Neural cell (in vitro differentiated cells): ENCODE data around the gene FOXP4.

Experiments used
- POLR2AphosphoS5 ChIP-seq: IDR thresholded peaks from 2 replicates; pipeline ENCODE4 v1.6.1; 2012
- RAD21 ChIP-seq: fragments of 450-650 bp; conservative IDR thresholded peaks from 2 replicates; pipeline ENCODE4 v1.6.1; 2014; ENCODE audit warnings: antibody characterized with exemption, mild to moderate bottlenecking, moderate library complexity
- TF ChIP-seq, protein P1 (sequence below): fragments of 450-650 bp; IDR thresholded peaks from 2 replicates; pipeline ENCODE4 v1.5.1; 2014; ENCODE audit warnings: antibody characterized with exemption, mild to moderate bottlenecking, moderate library complexity; ENCODE audit not compliant: poor library complexity, severe bottlenecking
- TF ChIP-seq, protein P2 (sequence below): IDR thresholded peaks from 2 replicates; pipeline ENCODE4 v1.6.1; 2012; ENCODE audit warnings: borderline replicate concordance

DNA sequence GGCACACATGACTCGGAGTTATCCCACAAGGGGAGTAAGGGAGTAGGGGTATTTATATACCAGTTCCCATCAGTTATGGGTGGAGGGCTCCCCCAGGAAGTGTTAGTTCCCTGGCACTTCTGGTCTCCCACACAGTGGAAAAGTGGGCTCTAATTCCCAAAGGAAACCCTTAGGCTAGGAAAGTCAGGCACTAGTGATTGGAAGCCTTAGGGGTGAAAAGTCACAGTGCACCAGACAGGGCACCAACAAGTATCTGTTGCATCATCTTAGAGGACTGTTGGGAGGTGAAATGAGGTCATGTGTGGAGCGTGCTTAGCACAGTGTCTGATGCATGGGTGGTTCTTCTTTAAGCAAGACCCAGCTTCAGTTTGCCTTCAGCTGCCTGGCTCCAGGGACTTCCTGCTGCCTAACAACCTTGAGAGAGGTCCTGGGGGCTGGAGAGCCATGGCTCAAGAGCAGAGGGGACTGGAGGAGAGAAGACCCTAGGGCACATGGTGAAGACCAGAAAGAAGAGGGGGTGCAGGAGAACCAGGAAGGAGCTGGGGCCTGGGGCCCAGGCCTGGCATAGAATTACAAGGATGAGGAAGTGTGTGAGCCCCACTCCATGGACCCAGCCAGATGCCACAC is 7.5 kb upstream of the FOXP4 start:
- TF ChIP-seq, protein P1, sequence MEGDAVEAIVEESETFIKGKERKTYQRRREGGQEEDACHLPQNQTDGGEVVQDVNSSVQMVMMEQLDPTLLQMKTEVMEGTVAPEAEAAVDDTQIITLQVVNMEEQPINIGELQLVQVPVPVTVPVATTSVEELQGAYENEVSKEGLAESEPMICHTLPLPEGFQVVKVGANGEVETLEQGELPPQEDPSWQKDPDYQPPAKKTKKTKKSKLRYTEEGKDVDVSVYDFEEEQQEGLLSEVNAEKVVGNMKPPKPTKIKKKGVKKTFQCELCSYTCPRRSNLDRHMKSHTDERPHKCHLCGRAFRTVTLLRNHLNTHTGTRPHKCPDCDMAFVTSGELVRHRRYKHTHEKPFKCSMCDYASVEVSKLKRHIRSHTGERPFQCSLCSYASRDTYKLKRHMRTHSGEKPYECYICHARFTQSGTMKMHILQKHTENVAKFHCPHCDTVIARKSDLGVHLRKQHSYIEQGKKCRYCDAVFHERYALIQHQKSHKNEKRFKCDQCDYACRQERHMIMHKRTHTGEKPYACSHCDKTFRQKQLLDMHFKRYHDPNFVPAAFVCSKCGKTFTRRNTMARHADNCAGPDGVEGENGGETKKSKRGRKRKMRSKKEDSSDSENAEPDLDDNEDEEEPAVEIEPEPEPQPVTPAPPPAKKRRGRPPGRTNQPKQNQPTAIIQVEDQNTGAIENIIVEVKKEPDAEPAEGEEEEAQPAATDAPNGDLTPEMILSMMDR = no peak
- TF ChIP-seq POLR2AphosphoS5 = no peak
- TF ChIP-seq, protein P2, sequence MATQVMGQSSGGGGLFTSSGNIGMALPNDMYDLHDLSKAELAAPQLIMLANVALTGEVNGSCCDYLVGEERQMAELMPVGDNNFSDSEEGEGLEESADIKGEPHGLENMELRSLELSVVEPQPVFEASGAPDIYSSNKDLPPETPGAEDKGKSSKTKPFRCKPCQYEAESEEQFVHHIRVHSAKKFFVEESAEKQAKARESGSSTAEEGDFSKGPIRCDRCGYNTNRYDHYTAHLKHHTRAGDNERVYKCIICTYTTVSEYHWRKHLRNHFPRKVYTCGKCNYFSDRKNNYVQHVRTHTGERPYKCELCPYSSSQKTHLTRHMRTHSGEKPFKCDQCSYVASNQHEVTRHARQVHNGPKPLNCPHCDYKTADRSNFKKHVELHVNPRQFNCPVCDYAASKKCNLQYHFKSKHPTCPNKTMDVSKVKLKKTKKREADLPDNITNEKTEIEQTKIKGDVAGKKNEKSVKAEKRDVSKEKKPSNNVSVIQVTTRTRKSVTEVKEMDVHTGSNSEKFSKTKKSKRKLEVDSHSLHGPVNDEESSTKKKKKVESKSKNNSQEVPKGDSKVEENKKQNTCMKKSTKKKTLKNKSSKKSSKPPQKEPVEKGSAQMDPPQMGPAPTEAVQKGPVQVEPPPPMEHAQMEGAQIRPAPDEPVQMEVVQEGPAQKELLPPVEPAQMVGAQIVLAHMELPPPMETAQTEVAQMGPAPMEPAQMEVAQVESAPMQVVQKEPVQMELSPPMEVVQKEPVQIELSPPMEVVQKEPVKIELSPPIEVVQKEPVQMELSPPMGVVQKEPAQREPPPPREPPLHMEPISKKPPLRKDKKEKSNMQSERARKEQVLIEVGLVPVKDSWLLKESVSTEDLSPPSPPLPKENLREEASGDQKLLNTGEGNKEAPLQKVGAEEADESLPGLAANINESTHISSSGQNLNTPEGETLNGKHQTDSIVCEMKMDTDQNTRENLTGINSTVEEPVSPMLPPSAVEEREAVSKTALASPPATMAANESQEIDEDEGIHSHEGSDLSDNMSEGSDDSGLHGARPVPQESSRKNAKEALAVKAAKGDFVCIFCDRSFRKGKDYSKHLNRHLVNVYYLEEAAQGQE = no peak
- no peak for TF ChIP-seq RAD21
